GM23338 (cell line): Measurements from ENCODE around the gene TXNRD1. TPM values are rescaled to one million over a fixed set of nuclear protein-coding genes. Genes with fewer than 3 reads are reported as not detected.

Experiments
- CREB1 ChIP-seq: fragments of 250-450 bp; sonication (Bioruptor Pico); IDR thresholded peaks from 2 replicates; pipeline ENCODE4 v1.5.0; 2020; ENCODE audit warnings: low read depth, mild to moderate bottlenecking, moderate library complexity
- ETS1 ChIP-seq: IDR thresholded peaks from 2 replicates; pipeline ENCODE4 v1.6.1; 2016; ENCODE audit warnings: antibody characterized with exemption
- EZH2 ChIP-seq: fragments of 200-600 bp; sonication (generic); IDR thresholded peaks from one replicate; pipeline ENCODE4 v1.8.0; 2017; ENCODE audit warnings: antibody characterized with exemption, mild to moderate bottlenecking, low read depth; ENCODE audit not compliant: unreplicated experiment
- EZH2phosphoT487 ChIP-seq: fragments of 200-600 bp; sonication (generic); IDR thresholded peaks from one replicate; pipeline ENCODE4 v1.8.1; 2018; ENCODE audit warnings: antibody characterized with exemption; ENCODE audit not compliant: unreplicated experiment
- JUNB ChIP-seq: IDR thresholded peaks from one replicate; pipeline ENCODE4 v1.6.1; 2016; ENCODE audit warnings: antibody characterized with exemption; ENCODE audit not compliant: unreplicated experiment
- REST ChIP-seq: IDR thresholded peaks from one replicate; pipeline ENCODE4 v1.6.1; 2018; ENCODE audit warnings: antibody characterized with exemption; ENCODE audit not compliant: unreplicated experiment
- ZNF331 ChIP-seq: fragments of 250-450 bp; sonication (Bioruptor Pico); IDR thresholded peaks from 2 replicates; pipeline ENCODE4 v1.5.0; 2020; ENCODE audit warnings: low read depth, mild to moderate bottlenecking, moderate library complexity
- ZNF462 ChIP-seq: fragments of 250-450 bp; sonication (Bioruptor Pico); IDR thresholded peaks from 2 replicates; pipeline ENCODE4 v1.5.0; 2020; ENCODE audit warnings: mild to moderate bottlenecking, moderate library complexity
- polyA plus RNA-seq: library from polyadenylated mRNA; unstranded; fragments of >200 nt; fragmentation: Nextera tagmentation; extraction: Ambion mirVana; gene quantifications from 2 replicates; pipeline ENCODE4 v1.2.1, GENCODE V29; 2016
- total RNA-seq: library from RNA; depleted of rRNA; stranded (reverse); fragments of >200 nt; shearing (Covaris generic); gene quantifications from 2 replicates; pipeline ENCODE4 v1.2.3, GENCODE V29; 2014

TXNRD1 gene
- total and polyA plus RNA-seq, 2 experiments from 2014 or later: 115 to 127 TPM

- TF ChIP-seq ZNF462 (CRISPR knock-in tag) (no peak), CREB1 (CRISPR knock-in tag) (no peak), JUNB (no peak), EZH2phosphoT487 (no peak), EZH2 (no peak), ETS1 (no peak), ZNF331 (no peak), REST (no peak)
These were observed 66.5 kb downstream of the TXNRD1 start (continued) for GRCh38 chr12:104282109-104282508.
